ENCODE data around the gene TEAD3. TPM values are rescaled to one million over a fixed set of nuclear protein-coding genes. Genes with fewer than 3 reads are reported as not detected.
"Not testable (repeated sequence)": the region's sequence is repeated elsewhere in the genome, so short reads cannot be mapped to it uniquely, and the experiment has no call there.

The TEAD3 gene
- total RNA-seq, 2 experiments from 2014 or later, result not detected

- no peak overlapping the region for H3K27ac ChIP-seq (ENCODE audit: low read depth, low read length, poor library complexity, severe bottlenecking)
- ChIA-PET CTCF (ENCODE audit: unreplicated experiment) (no interaction called here), POLR2A (interaction anchor here (0.6 to 1.0 kb wide), 4 partner anchors 11 to 330 kb away, joined by 3 to 4 read pairs (median 3); no protein-coding TSS in a partner anchor)
- no peaks in the 10 kb centered on the region for H3K36me3 ChIP-seq (ENCODE audit: insufficient read depth, low read length)
- TF ChIP-seq CTCF (conservative IDR thresholded peaks at IDR 0.05; ENCODE audit: low read length) (no peak), EZH2phosphoT487 (IDR thresholded peaks at IDR 0.05; ENCODE audit: borderline replicate concordance, low read depth, low read length) (no peak)
- H3K4me2 ChIP-seq (ENCODE audit: low read length), result no peak overlapping the region
- intact Hi-C loops (cut with micrococcal nuclease; ENCODE audit: unreplicated experiment), result no loop called here
- H4K20me1 ChIP-seq (ENCODE audit: insufficient read depth, low read length), result no peaks in the 10 kb centered on the region
- H3K9me3 ChIP-seq (ENCODE audit: low read length), result 0 out of 2 replicates have a peak, but pooled peaks cover 5% of the 10 kb centered on the region
- H2AFZ ChIP-seq (ENCODE audit: low read length), result peak overlapping the region; percentile 22; the same call in 1 of the 2 replicates
- BruUV-seq (replicated peaks), result no TSS peak
- no peaks in the 10 kb centered on the region for H3K9me2 ChIP-seq (ENCODE audit: insufficient read depth, low read length)
- no peaks in the 10 kb centered on the region for H3K79me2 ChIP-seq (ENCODE audit: insufficient read depth, low read depth, low read length)
- H3K4me3 ChIP-seq (ENCODE audit: low read depth, low read length, poor library complexity, severe bottlenecking), result no peak overlapping the region
- no peaks in the 10 kb centered on the region for H3K4me1 ChIP-seq (ENCODE audit: insufficient read depth, low read length, poor library complexity, severe bottlenecking)
- DNase-seq (ENCODE audit: low spot score), result no peak
These were observed 46.7 kb upstream of the TEAD3 start for GRCh38 chr6:35543459-35544193.

DNA sequence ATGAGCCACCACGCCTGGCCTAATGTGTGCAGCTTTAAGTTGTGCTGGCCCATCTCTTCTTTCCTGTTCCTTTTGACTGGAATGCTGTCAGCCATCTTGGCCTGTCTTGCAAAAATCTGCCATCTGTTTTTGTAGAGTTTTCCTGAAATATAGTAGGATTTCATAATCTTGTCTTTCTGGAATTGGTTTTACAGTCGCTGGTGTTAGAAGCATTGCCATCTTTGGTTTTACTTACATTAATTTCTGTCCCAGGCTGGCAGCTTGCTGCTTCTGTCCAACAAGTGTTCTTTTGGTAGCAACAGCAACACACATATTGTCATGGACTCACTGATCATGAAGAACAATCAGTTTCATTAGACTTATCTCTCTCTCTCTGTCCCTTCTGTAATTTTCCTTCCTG is 45.0 kb upstream of the TEAD3 start:
- Histone ChIP-seq H3K4me3 (ENCODE audit: low read depth, low read length, poor library complexity, severe bottlenecking) (no peak overlapping the region), H3K79me2 (ENCODE audit: insufficient read depth, low read depth, low read length) (no peaks in the 10 kb centered on the region), H3K4me2 (ENCODE audit: low read length) (no peak overlapping the region), H3K9me2 (ENCODE audit: insufficient read depth, low read length) (no peaks in the 10 kb centered on the region), H2AFZ (ENCODE audit: low read length) (no peak overlapping the region), H3K4me1 (ENCODE audit: insufficient read depth, low read length, poor library complexity, severe bottlenecking) (no peaks in the 10 kb centered on the region), H4K20me1 (ENCODE audit: insufficient read depth, low read length) (no peaks in the 10 kb centered on the region), H3K27ac (ENCODE audit: low read depth, low read length, poor library complexity, severe bottlenecking) (no peak overlapping the region), H3K36me3 (ENCODE audit: insufficient read depth, low read length) (no peaks in the 10 kb centered on the region), H3K9me3 (ENCODE audit: low read length) (0 out of 2 replicates have a peak, but pooled peaks cover 5% of the 10 kb centered on the region)
- no TSS peak for BruUV-seq (replicated peaks)
- POLR2A ChIA-PET, result interaction anchor here (0.8 kb wide), 1 partner anchor 9 kb away, joined by 4 read pairs; no protein-coding TSS in a partner anchor
- intact Hi-C loops (cut with micrococcal nuclease; ENCODE audit: unreplicated experiment), result no loop called here
- TF ChIP-seq EZH2phosphoT487 (IDR thresholded peaks at IDR 0.05; ENCODE audit: borderline replicate concordance, low read depth, low read length) (no peak), CTCF (conservative IDR thresholded peaks at IDR 0.05; ENCODE audit: low read length) (no peak)
- no peak for DNase-seq (ENCODE audit: low spot score)
- CTCF ChIA-PET (ENCODE audit: unreplicated experiment), result no interaction called here

GRCh38 chr6:35539223-35539622 is 42.3 kb upstream of the TEAD3 start:
- H3K27ac ChIP-seq (ENCODE audit: low read depth, low read length, poor library complexity, severe bottlenecking), result no peak overlapping the region
- no TSS peak for BruUV-seq (replicated peaks)
- CTCF ChIA-PET (ENCODE audit: unreplicated experiment), result no interaction called here
- no peaks in the 10 kb centered on the region for H3K79me2 ChIP-seq (ENCODE audit: insufficient read depth, low read depth, low read length)
- no peak overlapping the region for H2AFZ ChIP-seq (ENCODE audit: low read length)
- H3K4me2 ChIP-seq (ENCODE audit: low read length), result no peak overlapping the region
- no peak overlapping the region for H3K4me3 ChIP-seq (ENCODE audit: low read depth, low read length, poor library complexity, severe bottlenecking)
- H3K9me2 ChIP-seq (ENCODE audit: insufficient read depth, low read length), result no peaks in the 10 kb centered on the region
- H3K36me3 ChIP-seq (ENCODE audit: insufficient read depth, low read length), result no peaks in the 10 kb centered on the region
- H3K4me1 ChIP-seq (ENCODE audit: insufficient read depth, low read length, poor library complexity, severe bottlenecking), result no peaks in the 10 kb centered on the region
- DNase-seq (ENCODE audit: low spot score), result no peak
- TF ChIP-seq EZH2phosphoT487 (IDR thresholded peaks at IDR 0.05; ENCODE audit: borderline replicate concordance, low read depth, low read length) (no peak), CTCF (conservative IDR thresholded peaks at IDR 0.05; ENCODE audit: low read length) (no peak)
- intact Hi-C loops (cut with micrococcal nuclease; ENCODE audit: unreplicated experiment), result no loop called here
- 0 out of 2 replicates have a peak, but pooled peaks cover 5% of the 10 kb centered on the region for H3K9me3 ChIP-seq (ENCODE audit: low read length)
- POLR2A ChIA-PET, result no interaction called here
- H4K20me1 ChIP-seq (ENCODE audit: insufficient read depth, low read length), result no peaks in the 10 kb centered on the region

DNA sequence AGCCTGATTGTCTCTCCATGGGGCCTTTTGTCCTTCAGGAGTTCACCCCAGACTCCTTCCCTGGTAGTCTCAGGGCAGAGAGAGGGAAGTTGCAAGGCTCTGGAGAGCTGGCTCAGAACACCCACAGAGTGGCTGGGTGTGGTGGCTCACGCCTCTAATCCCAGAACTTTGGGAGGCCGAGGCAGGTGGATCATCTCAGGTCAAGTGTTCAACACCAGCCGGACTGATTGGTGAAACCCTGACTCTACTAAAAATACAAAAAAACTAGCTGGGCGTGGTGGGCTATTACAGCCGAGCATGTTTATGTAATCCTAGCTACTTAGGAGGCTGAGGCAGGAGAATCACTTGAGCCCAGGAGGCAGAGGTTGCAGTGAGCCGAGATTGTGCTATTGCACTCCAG is 39.0 kb upstream of the TEAD3 start:
- H3K27ac ChIP-seq (ENCODE audit: low read depth, low read length, poor library complexity, severe bottlenecking); BruUV-seq (replicated peaks); H3K4me3 ChIP-seq (ENCODE audit: low read depth, low read length, poor library complexity, severe bottlenecking); H3K79me2 ChIP-seq (ENCODE audit: insufficient read depth, low read depth, low read length); DNase-seq (ENCODE audit: low spot score); H2AFZ ChIP-seq (ENCODE audit: low read length); intact Hi-C loops (cut with micrococcal nuclease; ENCODE audit: unreplicated experiment); H3K36me3 ChIP-seq (ENCODE audit: insufficient read depth, low read length); H4K20me1 ChIP-seq (ENCODE audit: insufficient read depth, low read length); H3K4me2 ChIP-seq (ENCODE audit: low read length); H3K9me2 ChIP-seq (ENCODE audit: insufficient read depth, low read length); H3K9me3 ChIP-seq (ENCODE audit: low read length); CTCF ChIA-PET (ENCODE audit: unreplicated experiment); H3K4me1 ChIP-seq (ENCODE audit: insufficient read depth, low read length, poor library complexity, severe bottlenecking): not testable (repeated sequence)
- POLR2A ChIA-PET, result interaction anchor here (0.5 kb wide), 1 partner anchor 19 kb away, joined by 3 read pairs; no protein-coding TSS in a partner anchor
